SK-N-MC (cell line): Measurements from ENCODE around the gene ADARB2.
"Not testable (repeated sequence)": the region's sequence is repeated elsewhere in the genome, so short reads cannot be mapped to it uniquely, and the experiment has no call there.

ENCODE experiments used
- DNase-seq: peaks from one replicate; pipeline ENCODE4 v3.0.0-alpha.2; 2011; ENCODE audit warnings: low read depth, low spot score
- H3K27ac ChIP-seq: fragments of 200-600 bp; sonication (generic); 2 replicates; pipeline ENCODE4 v1.5.1; 2016; ENCODE audit warnings: mixed run types
- H3K36me3 ChIP-seq: fragments of 200-600 bp; sonication (generic); 2 replicates; pipeline ENCODE4 v1.6.1; 2017; ENCODE audit warnings: antibody characterized with exemption, low read length, mixed read lengths; ENCODE audit not compliant: insufficient read depth
- H3K4me3 ChIP-seq: fragments of 200-600 bp; sonication (generic); 2 replicates; pipeline ENCODE4 v1.5.1; 2016
- H3K9ac ChIP-seq: fragments of 200-600 bp; sonication (generic); 2 replicates; pipeline ENCODE4 v1.8.0; 2017; ENCODE audit warnings: mixed run types, mixed read lengths; ENCODE audit not compliant: insufficient read length
- H3K9me3 ChIP-seq: fragments of 200-600 bp; sonication (generic); 2 replicates; pipeline ENCODE4 v1.6.1; 2017; ENCODE audit warnings: low read depth, mild to moderate bottlenecking, antibody characterized with exemption, low read length, moderate library complexity, mixed read lengths
- EZH2 ChIP-seq: fragments of 200-600 bp; sonication (generic); IDR thresholded peaks from one replicate; pipeline ENCODE4 v1.6.1; 2017; ENCODE audit warnings: antibody characterized with exemption
- FOXP2 ChIP-seq: optimal IDR thresholded peaks from 2 replicates; pipeline ENCODE3; 2011; ENCODE audit warnings: mild to moderate bottlenecking, moderate library complexity; ENCODE audit not compliant: insufficient read depth; ENCODE audit errors: extremely low read length, control extremely low read depth
- POLR2AphosphoS5 ChIP-seq: IDR thresholded peaks from 2 replicates; pipeline ENCODE4 v1.6.1; 2012; ENCODE audit warnings: mild to moderate bottlenecking, low read depth, low read length, borderline replicate concordance

The ADARB2 gene

GRCh38 chr10:1464881-1465417 lies 272.4 kb downstream of the ADARB2 start:
- TF ChIP-seq EZH2 (no peak), POLR2AphosphoS5 (no peak), FOXP2 (no peak)
- H3K36me3 ChIP-seq, result no peaks in the 10 kb centered on the region
- H3K4me3 ChIP-seq, result no peak overlapping the region
- no peak overlapping the region for H3K9ac ChIP-seq
- H3K9me3 ChIP-seq, result no peaks in the 10 kb centered on the region
- no peak for DNase-seq
- no peak overlapping the region for H3K27ac ChIP-seq

- not testable (repeated sequence) for H3K9me3 ChIP-seq, DNase-seq, H3K36me3 ChIP-seq, H3K27ac ChIP-seq, H3K9ac ChIP-seq, H3K4me3 ChIP-seq
Measured at GRCh38 chr10:1463971-1464370, 273.4 kb downstream of the ADARB2 start.

GRCh38 chr10:1462994-1463633 lies 274.2 kb downstream of the ADARB2 start:
- no peaks in the 10 kb centered on the region for H3K9me3 ChIP-seq
- no peak overlapping the region for H3K9ac ChIP-seq
- no peak for TF ChIP-seq FOXP2
- no peak overlapping the region for H3K4me3 ChIP-seq
- no peak for DNase-seq
- H3K36me3 ChIP-seq, result no peaks in the 10 kb centered on the region
- H3K27ac ChIP-seq, result no peak overlapping the region

GRCh38 chr10:1462521-1462920 lies 274.8 kb downstream of the ADARB2 start:
- no peaks in the 10 kb centered on the region for H3K9me3 ChIP-seq
- no peak overlapping the region for H3K27ac ChIP-seq
- no peak for DNase-seq
- TF ChIP-seq POLR2AphosphoS5 (no peak), EZH2 (no peak), FOXP2 (no peak)
- H3K36me3 ChIP-seq, result no peaks in the 10 kb centered on the region
- H3K9ac ChIP-seq, result no peak overlapping the region
- H3K4me3 ChIP-seq, result no peak overlapping the region

GRCh38 chr10:1462032-1462431 lies 275.3 kb downstream of the ADARB2 start:
- DNase-seq, result no peak
- H3K4me3 ChIP-seq, result no peak overlapping the region
- TF ChIP-seq EZH2 (no peak), POLR2AphosphoS5 (no peak)
- no peak overlapping the region for H3K9ac ChIP-seq
- no peaks in the 10 kb centered on the region for H3K36me3 ChIP-seq
- H3K27ac ChIP-seq, result no peak overlapping the region
- H3K9me3 ChIP-seq, result no peaks in the 10 kb centered on the region

GRCh38 chr10:1461016-1461415 lies 276.3 kb downstream of the ADARB2 start:
- H3K36me3 ChIP-seq, result no peaks in the 10 kb centered on the region
- DNase-seq, result no peak
- H3K9me3 ChIP-seq, result no peaks in the 10 kb centered on the region
- H3K4me3 ChIP-seq, result no peak overlapping the region
- no peak overlapping the region for H3K9ac ChIP-seq
- TF ChIP-seq FOXP2 (no peak), EZH2 (no peak), POLR2AphosphoS5 (no peak)
- H3K27ac ChIP-seq, result no peak overlapping the region

- not testable (repeated sequence) for H3K9ac ChIP-seq, DNase-seq, H3K9me3 ChIP-seq, H3K36me3 ChIP-seq, H3K27ac ChIP-seq, H3K4me3 ChIP-seq
Measured at GRCh38 chr10:1459664-1460063, 277.7 kb downstream of the ADARB2 start.

- TF ChIP-seq FOXP2 (no peak), EZH2 (no peak), POLR2AphosphoS5 (no peak)
Measured at GRCh38 chr10:1454951-1455350, 282.4 kb downstream of the ADARB2 start.

GRCh38 chr10:1454428-1454827 lies 282.9 kb downstream of the ADARB2 start:
- no peak overlapping the region for H3K27ac ChIP-seq
- TF ChIP-seq POLR2AphosphoS5 (no peak), FOXP2 (no peak), EZH2 (no peak)
- H3K9ac ChIP-seq, result no peak overlapping the region
- H3K36me3 ChIP-seq, result no peaks in the 10 kb centered on the region
- DNase-seq, result no peak
- H3K4me3 ChIP-seq, result no peak overlapping the region
- H3K9me3 ChIP-seq, result no peaks in the 10 kb centered on the region

More at GRCh38 chr10:1454951-1455350, 282.4 kb downstream of the ADARB2 start:
- H3K9ac ChIP-seq, result no peak overlapping the region
- no peaks in the 10 kb centered on the region for H3K9me3 ChIP-seq
- no peak overlapping the region for H3K4me3 ChIP-seq
- no peak overlapping the region for H3K27ac ChIP-seq
- H3K36me3 ChIP-seq, result no peaks in the 10 kb centered on the region
- no peak for DNase-seq

- H3K9ac ChIP-seq, result no peak overlapping the region
- no peaks in the 10 kb centered on the region for H3K36me3 ChIP-seq
- no peak overlapping the region for H3K4me3 ChIP-seq
- no peak for DNase-seq
- no peaks in the 10 kb centered on the region for H3K9me3 ChIP-seq
- no peak overlapping the region for H3K27ac ChIP-seq
- TF ChIP-seq EZH2 (no peak), POLR2AphosphoS5 (no peak), FOXP2 (no peak)
Measured at GRCh38 chr10:1452777-1453176, 284.5 kb downstream of the ADARB2 start.
